PC-3 (cell line): ENCODE results near the gene CFAP97D1. TPM values are rescaled to one million over a fixed set of nuclear protein-coding genes. Genes with fewer than 3 reads are reported as not detected.
A peak's percentile ranks its signal among the peaks of the same experiment; 100 is the strongest.

Experiments
- ATAC-seq: fragments of 200-7000 bp; cut with Tn5 transposase; 2 replicates; pipeline ENCODE4 v1.9.1; 2020; ENCODE audit warnings: mild to moderate bottlenecking, moderate library complexity
- BruUV-seq: library from RNA; stranded (reverse); fragments of 400-500 nt; replicated peaks from 2 replicates; lab custom pipeline; 2021; lab: Mats Ljungman, UMichigan
- CTCF ChIA-PET: fragments of 300-600 bp; sonication (Branson Sonifier 250); formaldehyde crosslinking; loops from one replicate; lab custom pipeline; 2022; ENCODE audit warnings: antibody characterized with exemption; lab: Charles Lee
- POLR2A ChIA-PET: fragments of 300-600 bp; sonication (Branson Sonifier 250); formaldehyde crosslinking; loops from one replicate; lab custom pipeline; 2022; ENCODE audit warnings: antibody characterized with exemption; ENCODE audit not compliant: unreplicated experiment; lab: Charles Lee
- DNase-seq: peaks from one replicate; pipeline ENCODE4 v3.0.0-alpha.2; 2015
- H2AFZ ChIP-seq: fragments of 300-600 bp; sonication (generic); 2 replicates; pipeline ENCODE4 v1.6.0; 2016; ENCODE audit warnings: antibody characterized with exemption, low read length
- H3F3A ChIP-seq: fragments of 300-600 bp; sonication (generic); one replicate; pipeline ENCODE4 v1.6.0; 2017; ENCODE audit warnings: antibody characterized with exemption, low read length, control low read depth, mild to moderate bottlenecking; ENCODE audit not compliant: unreplicated experiment
- H3K27ac ChIP-seq: fragments of 300-600 bp; sonication (generic); 2 replicates; pipeline ENCODE4 v1.5.1; 2016; ENCODE audit warnings: mild to moderate bottlenecking, low read length
- H3K27me3 ChIP-seq: fragments of 300-600 bp; sonication (generic); 2 replicates; pipeline ENCODE4 v1.6.1; 2016; ENCODE audit warnings: low read length, mixed read lengths
- H3K36me3 ChIP-seq: fragments of 300-600 bp; sonication (generic); 2 replicates; pipeline ENCODE4 v1.6.1; 2016; ENCODE audit warnings: low read depth, mixed run types, low read length, mixed read lengths
- H3K4me1 ChIP-seq: fragments of 300-600 bp; sonication (generic); 2 replicates; pipeline ENCODE4 v1.5.1; 2016; ENCODE audit warnings: low read length; ENCODE audit not compliant: insufficient read depth
- H3K4me2 ChIP-seq: fragments of 300-600 bp; sonication (generic); 2 replicates; pipeline ENCODE4 v1.6.0; 2016; ENCODE audit warnings: low read length
- H3K4me3 ChIP-seq: fragments of 300-600 bp; sonication (generic); 2 replicates; pipeline ENCODE4 v1.5.1; 2016; ENCODE audit warnings: mild to moderate bottlenecking, low read length, mixed read lengths
- H3K79me2 ChIP-seq: fragments of 300-600 bp; sonication (generic); 2 replicates; pipeline ENCODE4 v1.6.1; 2017; ENCODE audit warnings: low read length, mixed read lengths
- H3K9ac ChIP-seq: fragments of 300-600 bp; sonication (generic); 2 replicates; pipeline ENCODE4 v1.6.0; 2016; ENCODE audit warnings: mild to moderate bottlenecking, low read length
- H3K9me2 ChIP-seq: fragments of 300-600 bp; sonication (generic); replicated peaks from 2 replicates; pipeline ENCODE4 v1.6.1; 2016; ENCODE audit warnings: mixed run types, low read length, mixed read lengths
- H3K9me3 ChIP-seq: fragments of 300-600 bp; sonication (generic); 2 replicates; pipeline ENCODE4 v1.6.1; 2016; ENCODE audit warnings: low read length, mixed read lengths
- H4K20me1 ChIP-seq: fragments of 300-600 bp; sonication (generic); 2 replicates; pipeline ENCODE4 v1.6.1; 2016; ENCODE audit warnings: low read length, mixed read lengths
- EZH2 ChIP-seq: fragments of 300-600 bp; sonication (generic); IDR thresholded peaks from one replicate; pipeline ENCODE4 v1.6.1; 2017; ENCODE audit warnings: antibody characterized with exemption, mild to moderate bottlenecking, low read length; ENCODE audit not compliant: unreplicated experiment
- EZH2phosphoT487 ChIP-seq: fragments of 300-600 bp; sonication (generic); IDR thresholded peaks from 2 replicates; pipeline ENCODE4 v1.6.1; 2018; ENCODE audit warnings: mild to moderate bottlenecking, antibody characterized with exemption, low read length, borderline replicate concordance
- intact Hi-C: fragments of 100-400 bp; cut with micrococcal nuclease; formaldehyde crosslinking; loops from 2 replicates; pipeline ENCODE4 v1.9.0; 2023
- total RNA-seq: library from RNA; depleted of rRNA; stranded (reverse); fragments of >200 nt; gene quantifications from 2 replicates; pipeline ENCODE4 v1.2.3, GENCODE V29; 2014
- TF ChIP-seq, protein P1 (sequence below): fragments of 300-600 bp; sonication (generic); conservative IDR thresholded peaks from 2 replicates; pipeline ENCODE4 v1.5.1; 2017; ENCODE audit warnings: antibody characterized with exemption, low read depth, mild to moderate bottlenecking, low read length

CFAP97D1 gene
- total RNA-seq, 1 experiment from 2014 or later: 0.29 TPM

DNA sequence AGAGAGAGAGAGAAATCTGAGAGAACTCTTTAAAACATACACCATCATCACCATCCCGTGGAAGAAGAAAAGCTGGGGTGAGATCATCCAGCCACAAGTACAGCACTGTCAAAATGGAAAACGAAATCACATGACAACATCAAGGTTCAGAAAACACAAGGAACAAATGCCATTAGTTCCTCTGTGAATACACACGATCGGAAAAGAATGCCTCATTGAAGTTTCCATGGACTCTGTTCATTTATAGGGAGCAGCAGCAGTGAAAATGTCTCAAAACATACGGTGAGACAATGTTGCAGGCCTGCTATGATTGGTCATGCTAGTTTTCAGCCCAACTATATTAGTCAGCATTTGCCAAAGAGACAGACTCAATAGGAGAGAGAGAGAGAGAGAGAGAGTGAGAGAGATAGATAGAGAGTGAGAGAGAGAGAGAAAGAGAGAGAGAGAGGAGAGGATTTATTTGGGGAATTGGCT lies 4.4 kb downstream of the CFAP97D1 start:
- TF ChIP-seq EZH2: no peak
- TF ChIP-seq, protein P1, sequence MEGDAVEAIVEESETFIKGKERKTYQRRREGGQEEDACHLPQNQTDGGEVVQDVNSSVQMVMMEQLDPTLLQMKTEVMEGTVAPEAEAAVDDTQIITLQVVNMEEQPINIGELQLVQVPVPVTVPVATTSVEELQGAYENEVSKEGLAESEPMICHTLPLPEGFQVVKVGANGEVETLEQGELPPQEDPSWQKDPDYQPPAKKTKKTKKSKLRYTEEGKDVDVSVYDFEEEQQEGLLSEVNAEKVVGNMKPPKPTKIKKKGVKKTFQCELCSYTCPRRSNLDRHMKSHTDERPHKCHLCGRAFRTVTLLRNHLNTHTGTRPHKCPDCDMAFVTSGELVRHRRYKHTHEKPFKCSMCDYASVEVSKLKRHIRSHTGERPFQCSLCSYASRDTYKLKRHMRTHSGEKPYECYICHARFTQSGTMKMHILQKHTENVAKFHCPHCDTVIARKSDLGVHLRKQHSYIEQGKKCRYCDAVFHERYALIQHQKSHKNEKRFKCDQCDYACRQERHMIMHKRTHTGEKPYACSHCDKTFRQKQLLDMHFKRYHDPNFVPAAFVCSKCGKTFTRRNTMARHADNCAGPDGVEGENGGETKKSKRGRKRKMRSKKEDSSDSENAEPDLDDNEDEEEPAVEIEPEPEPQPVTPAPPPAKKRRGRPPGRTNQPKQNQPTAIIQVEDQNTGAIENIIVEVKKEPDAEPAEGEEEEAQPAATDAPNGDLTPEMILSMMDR: no peak
- TF ChIP-seq EZH2phosphoT487: no peak
- ATAC-seq: peak; percentile 31
- Histone ChIP-seq H3K4me1 (peaks cover 24% of the 10 kb centered on the region), H3K9ac (no peak overlapping the region), H3K9me3 (no peaks in the 10 kb centered on the region), H3K27me3 (no peaks in the 10 kb centered on the region), H3K4me3 (no peak overlapping the region), H4K20me1 (no peaks in the 10 kb centered on the region), H3K79me2 (no peaks in the 10 kb centered on the region), H3K4me2 (peak overlapping the region; percentile 40), H3F3A (no peaks in the 10 kb centered on the region), H3K27ac (peak overlapping the region; percentile 12), H2AFZ (peak overlapping the region; percentile 40), H3K36me3 (no peaks in the 10 kb centered on the region), H3K9me2 (no peaks in the 10 kb centered on the region)
- CTCF ChIA-PET: no interaction called here
- POLR2A ChIA-PET: no interaction called here
- intact Hi-C loops: no loop called here
- no TSS peak for BruUV-seq
- peak; percentile 46 for DNase-seq

DNA sequence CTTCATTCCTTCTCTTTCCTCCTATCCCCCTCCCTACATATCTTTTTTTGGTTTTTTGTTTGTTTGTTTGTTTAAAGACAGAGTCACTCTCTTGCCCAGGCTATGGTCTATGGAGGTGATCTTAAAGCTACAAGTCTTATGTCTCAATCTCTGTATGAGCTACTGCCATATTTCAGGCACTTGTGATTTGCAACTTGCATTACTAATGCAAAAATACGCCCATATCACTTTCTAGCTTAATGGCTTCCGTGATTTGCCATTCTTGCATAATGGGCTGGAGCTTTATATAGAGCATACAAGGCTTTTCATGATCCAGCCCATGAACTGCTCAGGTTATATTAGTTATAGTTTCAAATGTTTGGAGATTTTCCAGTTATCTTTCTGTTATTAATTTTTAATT lies 7.5 kb downstream of the CFAP97D1 start:
- Histone ChIP-seq H2AFZ (no peak overlapping the region), H3K9ac (no peak overlapping the region), H3K4me3 (no peak overlapping the region), H3K36me3 (no peaks in the 10 kb centered on the region), H3K4me1 (peaks cover 28% of the 10 kb centered on the region), H3K27me3 (no peaks in the 10 kb centered on the region), H3K9me3 (no peaks in the 10 kb centered on the region), H3K79me2 (no peaks in the 10 kb centered on the region), H4K20me1 (no peaks in the 10 kb centered on the region), H3K27ac (no peak overlapping the region), H3F3A (no peaks in the 10 kb centered on the region), H3K4me2 (no peak overlapping the region), H3K9me2 (no peaks in the 10 kb centered on the region)
- DNase-seq (no peak), ATAC-seq (no peak)
- TF ChIP-seq EZH2 (no peak), EZH2phosphoT487 (no peak)
- CTCF ChIA-PET: interaction anchor here (0.9 kb wide), 1 partner anchor 58 kb away, joined by 4 read pairs; no protein-coding TSS in a partner anchor
- no TSS peak for BruUV-seq
- intact Hi-C loops: no loop called here
- POLR2A ChIA-PET: no interaction called here

DNA sequence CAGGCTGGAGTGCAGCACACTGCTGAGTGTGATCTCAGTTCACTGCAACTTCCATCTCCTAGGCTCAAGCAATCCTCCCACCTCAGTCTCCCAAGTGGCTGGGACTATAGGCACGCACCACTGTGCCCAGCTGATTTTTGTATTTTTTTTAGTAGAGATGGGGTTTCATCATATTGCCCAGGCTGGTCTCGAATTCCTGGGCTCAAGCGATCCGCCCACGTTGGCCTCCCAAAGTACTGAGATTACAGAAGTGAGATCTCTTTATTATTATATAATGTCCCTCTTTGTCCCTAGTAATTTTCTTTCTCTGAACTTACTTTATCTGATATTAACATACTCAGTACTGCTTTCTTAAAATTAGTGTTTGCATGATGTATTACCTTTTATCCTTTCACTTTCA lies 8.3 kb downstream of the CFAP97D1 start:
- Histone ChIP-seq H3K4me1 (peaks cover 20% of the 10 kb centered on the region), H3K36me3 (no peaks in the 10 kb centered on the region), H3K27ac (no peak overlapping the region), H2AFZ (no peak overlapping the region), H3K4me2 (no peak overlapping the region), H3K27me3 (no peaks in the 10 kb centered on the region), H3F3A (no peaks in the 10 kb centered on the region), H3K9ac (no peak overlapping the region), H4K20me1 (no peaks in the 10 kb centered on the region), H3K9me3 (no peaks in the 10 kb centered on the region), H3K79me2 (no peaks in the 10 kb centered on the region), H3K9me2 (no peaks in the 10 kb centered on the region), H3K4me3 (no peak overlapping the region)
- no peak for TF ChIP-seq EZH2
- no peak for TF ChIP-seq EZH2phosphoT487
- TF ChIP-seq, protein P1: no peak
- ChIA-PET CTCF (interaction anchor here (1.9 kb wide), 1 partner anchor 58 kb away, joined by 31 read pairs; the partner anchor contains the start of gene CD300LG), POLR2A (no interaction called here)
- DNase-seq: no peak
- intact Hi-C loops: no loop called here
- ATAC-seq: no peak
- no TSS peak for BruUV-seq
